Smooth muscle cell (in vitro differentiated cells): ENCODE data around the gene LRRC2. TPM values are rescaled to one million over a fixed set of nuclear protein-coding genes. Genes with fewer than 3 reads are reported as not detected.

ENCODE experiments used
- DNase-seq: peaks from one replicate; lab custom pipeline; 2025; ENCODE audit not compliant: unreplicated experiment; lab: John Stamatoyannopoulos, UW
- H2AFZ ChIP-seq: fragments of 200-600 bp; sonication (generic); 2 replicates; pipeline ENCODE4 v1.6.0; 2016; ENCODE audit warnings: antibody characterized with exemption, low read depth, mild to moderate bottlenecking
- H3F3A ChIP-seq: fragments of 200-600 bp; sonication (generic); 2 replicates; pipeline ENCODE4 v1.6.0; 2017; ENCODE audit warnings: antibody characterized with exemption, low read depth
- H3K27ac ChIP-seq: fragments of 200-600 bp; sonication (generic); 2 replicates; pipeline ENCODE4 v1.5.1; 2016; ENCODE audit warnings: low read depth, mild to moderate bottlenecking
- H3K27me3 ChIP-seq: fragments of 200-600 bp; sonication (generic); 2 replicates; pipeline ENCODE4 v1.6.1; 2016; ENCODE audit warnings: low read depth, mild to moderate bottlenecking
- H3K36me3 ChIP-seq: fragments of 200-600 bp; sonication (generic); 2 replicates; pipeline ENCODE4 v1.5.1; 2016; ENCODE audit warnings: low read depth
- H3K4me1 ChIP-seq: fragments of 200-600 bp; sonication (generic); 2 replicates; pipeline ENCODE4 v1.5.1; 2016; ENCODE audit warnings: low read depth
- H3K4me2 ChIP-seq: fragments of 200-600 bp; sonication (generic); 2 replicates; pipeline ENCODE4 v1.6.0; 2016; ENCODE audit warnings: mild to moderate bottlenecking
- H3K4me3 ChIP-seq: fragments of 200-600 bp; sonication (generic); 2 replicates; pipeline ENCODE4 v1.5.1; 2016; ENCODE audit warnings: mild to moderate bottlenecking
- H3K79me2 ChIP-seq: fragments of 200-600 bp; sonication (generic); 2 replicates; pipeline ENCODE4 v1.6.0; 2016; ENCODE audit warnings: low read depth, mild to moderate bottlenecking
- H3K9ac ChIP-seq: fragments of 200-600 bp; sonication (generic); 2 replicates; pipeline ENCODE4 v1.6.0; 2016; ENCODE audit warnings: low read depth
- H3K9me3 ChIP-seq: fragments of 200-600 bp; sonication (generic); replicated peaks from 2 replicates; pipeline ENCODE4 v1.5.1; 2016; ENCODE audit warnings: low read depth
- H4K20me1 ChIP-seq: fragments of 200-600 bp; sonication (generic); 2 replicates; pipeline ENCODE4 v1.6.0; 2016; ENCODE audit warnings: low read depth
- WGBS: methylation state at CpG from one replicate; pipeline ENCODE4 v1.1.7; 2016; ENCODE audit warnings: low lambda C conversion rate; 5-methylcytosine and 5-hydroxymethylcytosine counted together
- polyA plus RNA-seq: library from polyadenylated mRNA; unstranded; fragments of >200 nt; fragmentation: Nextera tagmentation; extraction: Ambion mirVana; gene quantifications from 2 replicates; pipeline ENCODE4 v1.2.1, GENCODE V29; 2016
- total RNA-seq: library from RNA; depleted of rRNA; stranded (reverse); fragments of >200 nt; gene quantifications from 2 replicates; pipeline ENCODE4 v1.2.3, GENCODE V29; 2014
- TF ChIP-seq, protein P1 (sequence below): fragments of 200-600 bp; sonication (generic); IDR thresholded peaks from 2 replicates; pipeline ENCODE4 v1.5.1; 2017; ENCODE audit warnings: borderline replicate concordance, mild to moderate bottlenecking, antibody characterized with exemption; ENCODE audit not compliant: insufficient read depth, poor library complexity, severe bottlenecking

Gene LRRC2
- total and polyA plus RNA-seq, 2 experiments from 2014 or later, result 2.0 to 2.7 TPM

DNA sequence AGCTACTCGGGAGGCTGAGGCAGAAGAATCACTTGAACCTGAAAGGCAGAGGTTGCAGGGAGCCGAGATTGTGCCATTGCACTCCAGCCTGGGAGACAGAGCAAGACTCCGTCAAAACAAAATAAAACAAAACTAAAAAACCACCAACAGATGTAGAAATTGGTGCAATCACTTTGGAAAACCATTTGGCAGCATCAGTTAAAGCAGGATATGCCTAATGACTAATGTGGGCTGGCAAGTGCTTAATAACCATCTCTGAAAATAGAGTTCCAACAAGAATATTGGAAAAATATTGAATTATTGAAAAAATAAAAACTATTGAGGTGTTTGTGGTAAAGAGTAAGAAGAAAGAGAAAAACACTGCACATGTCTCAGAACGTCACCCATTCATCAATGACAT is 84.5 kb downstream of the LRRC2 start:
- no peak overlapping the region for H2AFZ ChIP-seq
- no peak overlapping the region for H3K4me3 ChIP-seq
- no peaks in the 10 kb centered on the region for H3K27me3 ChIP-seq
- no peaks in the 10 kb centered on the region for H4K20me1 ChIP-seq
- no peak overlapping the region for H3K27ac ChIP-seq
- no peaks in the 10 kb centered on the region for H3K9me3 ChIP-seq
- DNase-seq, result no peak
- no peaks in the 10 kb centered on the region for H3K36me3 ChIP-seq
- H3F3A ChIP-seq, result no peaks in the 10 kb centered on the region
- TF ChIP-seq, protein P1, sequence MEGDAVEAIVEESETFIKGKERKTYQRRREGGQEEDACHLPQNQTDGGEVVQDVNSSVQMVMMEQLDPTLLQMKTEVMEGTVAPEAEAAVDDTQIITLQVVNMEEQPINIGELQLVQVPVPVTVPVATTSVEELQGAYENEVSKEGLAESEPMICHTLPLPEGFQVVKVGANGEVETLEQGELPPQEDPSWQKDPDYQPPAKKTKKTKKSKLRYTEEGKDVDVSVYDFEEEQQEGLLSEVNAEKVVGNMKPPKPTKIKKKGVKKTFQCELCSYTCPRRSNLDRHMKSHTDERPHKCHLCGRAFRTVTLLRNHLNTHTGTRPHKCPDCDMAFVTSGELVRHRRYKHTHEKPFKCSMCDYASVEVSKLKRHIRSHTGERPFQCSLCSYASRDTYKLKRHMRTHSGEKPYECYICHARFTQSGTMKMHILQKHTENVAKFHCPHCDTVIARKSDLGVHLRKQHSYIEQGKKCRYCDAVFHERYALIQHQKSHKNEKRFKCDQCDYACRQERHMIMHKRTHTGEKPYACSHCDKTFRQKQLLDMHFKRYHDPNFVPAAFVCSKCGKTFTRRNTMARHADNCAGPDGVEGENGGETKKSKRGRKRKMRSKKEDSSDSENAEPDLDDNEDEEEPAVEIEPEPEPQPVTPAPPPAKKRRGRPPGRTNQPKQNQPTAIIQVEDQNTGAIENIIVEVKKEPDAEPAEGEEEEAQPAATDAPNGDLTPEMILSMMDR, result no peak
- H3K79me2 ChIP-seq, result no peaks in the 10 kb centered on the region
- no peak overlapping the region for H3K9ac ChIP-seq
- H3K4me1 ChIP-seq, result no peaks in the 10 kb centered on the region
- H3K4me2 ChIP-seq, result no peak overlapping the region
- 91% methylated on average over 4 of the region's 4 CpGs for WGBS

DNA sequence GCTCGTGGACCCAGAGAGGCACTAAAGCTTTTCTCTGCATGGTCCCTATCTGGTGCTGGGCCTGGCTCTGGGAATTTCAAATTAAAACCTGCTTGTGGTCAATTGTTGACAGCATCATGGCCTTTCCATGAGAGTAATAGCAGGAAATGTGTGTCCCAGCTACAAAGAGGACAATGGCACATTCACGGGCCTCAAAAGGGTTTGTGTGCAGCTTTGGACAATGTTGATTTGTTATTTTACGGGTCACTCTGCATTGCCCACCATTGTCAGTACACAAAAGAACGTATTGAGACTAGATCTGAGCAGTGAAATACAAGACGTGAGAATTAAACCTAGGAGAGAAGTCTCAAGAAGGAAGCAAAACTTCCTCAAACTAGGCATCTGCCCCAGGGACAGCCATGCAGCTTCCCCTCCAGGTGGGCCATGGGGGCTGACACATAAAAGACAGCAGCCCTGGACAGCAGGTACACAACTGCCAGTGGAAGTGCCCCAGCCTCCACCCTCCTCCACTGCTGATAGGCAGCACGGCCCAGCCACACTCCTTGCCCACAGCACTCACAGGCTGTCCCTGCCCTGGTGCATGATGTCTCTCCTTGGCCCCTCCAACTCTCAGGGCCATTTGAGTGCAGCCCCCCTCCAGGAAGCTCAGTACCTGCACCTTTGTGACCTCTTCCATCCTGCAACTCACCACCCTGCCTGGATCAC is 85.5 kb downstream of the LRRC2 start:
- no peaks in the 10 kb centered on the region for H3F3A ChIP-seq
- no peaks in the 10 kb centered on the region for H4K20me1 ChIP-seq
- no peaks in the 10 kb centered on the region for H3K36me3 ChIP-seq
- no peaks in the 10 kb centered on the region for H3K79me2 ChIP-seq
- H3K27me3 ChIP-seq, result no peaks in the 10 kb centered on the region
- no peaks in the 10 kb centered on the region for H3K4me1 ChIP-seq
- no peak overlapping the region for H3K4me2 ChIP-seq
- no peak for DNase-seq
- H3K9ac ChIP-seq, result no peak overlapping the region
- no peak overlapping the region for H2AFZ ChIP-seq
- TF ChIP-seq, protein P1, result no peak
- WGBS, result 91% methylated on average over 6 of the region's 6 CpGs
- no peak overlapping the region for H3K4me3 ChIP-seq
- H3K9me3 ChIP-seq, result no peaks in the 10 kb centered on the region
- H3K27ac ChIP-seq, result no peak overlapping the region

DNA sequence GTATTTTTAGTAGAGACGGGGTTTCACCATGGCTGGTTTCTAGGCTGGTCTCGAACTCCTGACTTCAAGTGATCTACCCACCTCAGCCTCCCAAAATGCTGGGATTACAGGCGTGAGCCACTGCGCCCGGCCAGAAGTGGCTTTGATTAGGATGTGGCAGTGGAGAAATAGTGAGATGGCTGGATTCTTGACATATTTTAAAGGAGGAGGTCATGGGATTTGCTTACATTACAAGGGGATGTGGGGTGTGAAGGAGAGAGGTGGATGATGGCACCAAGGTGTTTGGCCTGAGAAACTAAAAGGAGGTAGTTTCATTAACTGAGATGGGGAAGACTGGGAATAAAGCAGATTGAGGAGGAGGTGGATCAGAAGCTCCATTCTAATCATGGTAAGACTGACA is 86.4 kb downstream of the LRRC2 start:
- no peaks in the 10 kb centered on the region for H4K20me1 ChIP-seq
- H3K4me2 ChIP-seq, result no peak overlapping the region
- TF ChIP-seq, protein P1, result no peak
- H3K9me3 ChIP-seq, result no peaks in the 10 kb centered on the region
- no peaks in the 10 kb centered on the region for H3K79me2 ChIP-seq
- H3K4me3 ChIP-seq, result no peak overlapping the region
- DNase-seq, result no peak
- H2AFZ ChIP-seq, result no peak overlapping the region
- no peak overlapping the region for H3K9ac ChIP-seq
- H3K27ac ChIP-seq, result no peak overlapping the region
- H3K36me3 ChIP-seq, result no peaks in the 10 kb centered on the region
- H3F3A ChIP-seq, result no peaks in the 10 kb centered on the region
- no peaks in the 10 kb centered on the region for H3K4me1 ChIP-seq
- 79% methylated on average over 5 of the region's 5 CpGs for WGBS
- no peaks in the 10 kb centered on the region for H3K27me3 ChIP-seq

- Histone ChIP-seq H3K9ac (no peak overlapping the region), H3K79me2 (no peaks in the 10 kb centered on the region), H3K27me3 (no peaks in the 10 kb centered on the region), H3K9me3 (no peaks in the 10 kb centered on the region), H4K20me1 (no peaks in the 10 kb centered on the region), H2AFZ (no peak overlapping the region), H3K36me3 (no peaks in the 10 kb centered on the region), H3K4me2 (no peak overlapping the region), H3K27ac (no peak overlapping the region), H3K4me3 (no peak overlapping the region), H3K4me1 (no peaks in the 10 kb centered on the region), H3F3A (no peaks in the 10 kb centered on the region)
- TF ChIP-seq, protein P1, result no peak
- no peak for DNase-seq
- 98% methylated on average over 5 of the region's 5 CpGs for WGBS
These were observed 87.1 kb downstream of the LRRC2 start for GRCh38 chr3:46479021-46479420.
